CD4-positive, alpha-beta T cell treated with Interferon gamma for 1 hour (primary cell): ENCODE data around the gene SLC5A3.

Experiments
- DNase-seq: peaks from one replicate; pipeline ENCODE4 v3.0.0-alpha.2; 2020

The SLC5A3 gene

DNA sequence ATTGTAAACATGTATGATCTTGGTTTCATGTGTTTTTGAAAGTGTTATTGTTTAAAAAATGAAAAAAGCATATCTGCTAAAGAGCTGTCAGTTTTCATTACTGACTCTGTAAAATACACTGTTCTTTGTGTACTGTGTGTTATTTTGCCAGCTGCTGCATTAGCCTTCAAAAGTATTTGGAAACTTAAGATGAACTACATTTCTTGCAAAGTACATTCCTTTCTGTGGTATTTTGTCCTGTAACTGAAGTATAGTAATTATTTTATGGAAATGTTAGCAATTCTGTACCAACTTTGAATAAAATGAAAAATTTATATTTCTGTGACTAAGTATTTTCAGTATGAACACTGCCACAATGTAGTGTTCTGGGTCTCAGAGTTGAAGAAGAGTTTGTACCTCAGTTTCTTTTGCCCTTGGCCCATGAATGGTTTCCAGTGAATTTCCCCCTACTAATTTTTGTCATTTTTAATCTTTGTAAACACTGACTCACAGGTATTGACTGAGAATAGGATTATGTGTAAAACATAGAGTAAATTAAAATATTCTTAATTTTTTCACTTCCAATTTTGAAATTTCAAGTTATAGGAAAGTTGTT lies 32.7 kb downstream of the SLC5A3 start:
- no peak for DNase-seq

DNA sequence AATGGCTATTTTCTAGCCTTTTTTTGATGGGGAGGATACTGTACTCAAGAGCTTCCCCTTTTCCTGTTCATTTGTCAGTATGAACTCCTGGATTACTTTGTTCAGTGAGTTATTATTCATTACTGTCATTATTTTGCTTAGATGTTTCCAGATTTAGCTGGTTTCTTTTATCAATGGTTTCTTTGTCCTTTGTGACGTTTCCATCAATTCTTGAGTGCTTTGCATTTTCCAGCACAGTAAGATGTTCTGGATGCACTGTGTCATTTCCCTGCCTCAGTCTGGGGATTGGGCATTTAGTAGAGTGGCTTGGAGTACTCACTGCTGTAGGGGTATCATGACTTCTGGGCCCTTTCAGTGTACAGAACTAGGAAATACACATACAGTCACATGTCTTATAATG lies 34.2 kb downstream of the SLC5A3 start:
- no peak for DNase-seq

DNA sequence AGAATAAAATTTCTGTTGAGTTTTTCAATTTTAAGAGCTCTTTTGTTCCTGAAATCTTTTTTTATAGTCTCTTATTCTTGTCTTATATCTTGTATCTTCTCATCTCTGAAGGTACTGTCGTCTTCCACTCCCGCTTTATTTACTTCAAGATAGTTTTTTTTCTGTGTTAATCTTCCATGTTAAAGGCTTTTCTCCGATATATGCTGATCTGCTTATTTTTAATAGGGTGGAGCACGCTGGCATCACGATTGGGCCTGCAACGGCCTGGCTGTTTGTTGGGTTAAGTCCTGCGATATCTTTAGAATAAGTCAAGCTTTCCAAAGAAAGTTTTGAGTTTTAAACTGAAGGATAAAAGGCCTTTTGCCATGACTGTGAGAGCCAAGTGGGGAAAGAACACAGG lies 35.7 kb downstream of the SLC5A3 start:
- DNase-seq, result no peak

DNA sequence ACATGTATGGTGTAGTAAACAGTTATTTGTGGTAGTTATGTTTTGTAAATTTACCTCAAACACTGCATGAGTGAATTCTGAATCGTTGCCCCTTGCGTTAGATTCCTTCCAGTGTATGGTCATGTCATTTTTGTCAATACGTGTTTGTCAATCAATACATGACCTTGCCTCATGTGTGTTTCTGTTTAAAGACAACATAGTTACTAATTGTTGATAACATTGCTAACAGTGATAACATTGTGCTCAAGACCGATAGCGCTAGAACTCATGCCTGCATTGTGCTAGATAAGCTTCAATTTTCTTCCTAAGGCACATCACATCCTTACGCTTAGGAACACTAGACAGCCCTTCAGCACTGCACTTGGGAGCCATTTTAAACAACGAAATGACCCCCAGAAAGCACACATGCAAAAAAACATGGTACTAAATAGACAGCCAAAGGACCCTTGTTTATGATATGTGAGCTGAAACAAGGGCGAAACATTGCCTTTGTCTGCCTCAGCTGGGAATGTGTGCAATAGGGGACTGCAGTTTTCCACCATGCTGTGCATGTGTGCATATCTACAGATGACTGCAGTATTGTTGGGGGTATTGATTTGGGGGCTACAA lies 37.3 kb downstream of the SLC5A3 start:
- no peak for DNase-seq

DNA sequence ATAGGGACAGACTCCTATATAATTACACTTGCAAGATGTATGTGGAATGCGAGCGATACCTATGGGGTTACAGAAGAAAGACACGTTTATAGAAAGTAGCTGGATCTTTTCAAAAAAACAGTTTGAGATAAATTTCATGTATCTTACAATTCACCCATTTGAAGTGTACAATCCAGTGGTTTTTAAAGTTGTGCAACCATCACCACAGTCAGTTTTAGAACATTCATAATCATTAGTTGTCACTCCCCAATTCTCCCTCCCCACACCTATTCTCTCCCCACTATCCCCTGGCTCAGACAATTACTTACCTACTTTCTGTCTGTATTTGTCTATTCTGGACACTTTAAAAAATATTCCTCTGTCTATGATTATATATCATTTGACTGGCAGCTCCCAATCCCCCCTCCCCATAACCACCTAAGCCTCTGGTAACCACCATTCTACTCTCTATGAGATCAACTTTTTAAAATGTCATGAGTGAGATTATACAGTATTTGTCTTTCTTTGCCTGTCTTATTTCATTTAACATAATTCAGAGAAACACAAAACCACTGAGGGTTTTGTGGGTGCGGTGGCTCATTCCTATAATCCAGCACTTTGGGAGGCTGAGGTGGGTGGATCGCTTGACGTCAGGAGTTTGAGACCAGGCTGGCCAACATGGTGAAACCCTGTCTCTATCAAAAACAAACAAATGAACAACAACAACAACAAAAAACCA lies 39.1 kb downstream of the SLC5A3 start:
- DNase-seq, result no peak

- no peak for DNase-seq
Observed at GRCh38 chr21:34113842-34114241, 40.5 kb downstream of the SLC5A3 start.

DNA sequence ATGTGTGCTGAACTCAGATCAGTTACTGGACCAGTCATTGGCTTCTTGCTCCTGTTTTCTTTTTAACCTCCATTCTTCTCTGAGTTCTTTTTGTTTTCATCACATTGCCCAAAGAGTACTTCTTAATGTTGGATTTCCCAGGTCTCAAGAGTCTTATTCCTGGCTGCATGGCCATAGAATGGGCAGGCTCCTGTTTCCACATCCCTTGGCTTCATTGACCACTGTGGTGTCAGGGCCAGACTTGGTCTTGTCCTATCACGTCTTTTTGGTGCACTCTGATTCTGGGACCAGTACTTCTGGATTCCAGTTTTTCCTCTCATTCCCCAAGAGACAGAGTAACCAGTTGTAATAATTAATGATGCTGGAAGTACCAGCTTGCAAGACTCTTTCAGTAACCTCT lies 41.8 kb downstream of the SLC5A3 start:
- no peak for DNase-seq

GRCh38 chr21:34116569-34116968 lies 43.2 kb downstream of the SLC5A3 start:
- no peak for DNase-seq

DNA sequence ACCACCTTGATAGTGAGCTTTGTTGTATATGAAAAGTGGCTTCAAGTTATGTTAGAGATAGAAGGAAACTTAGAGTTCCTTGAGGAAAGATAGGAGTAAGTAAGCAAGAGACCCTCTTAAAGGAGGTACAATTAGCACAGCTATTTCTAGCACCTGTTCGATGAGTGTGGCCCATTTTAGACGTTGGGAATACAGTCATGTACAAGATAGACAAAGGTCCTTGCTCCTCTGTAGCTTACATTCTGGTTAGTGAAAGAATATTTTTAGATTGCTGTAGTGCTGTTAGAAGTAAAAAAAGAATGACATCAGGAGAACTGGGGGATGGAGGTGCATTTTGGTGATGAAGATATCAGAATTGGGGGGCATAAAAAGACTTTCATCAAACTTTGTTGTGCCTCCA lies 47.5 kb downstream of the SLC5A3 start:
- DNase-seq, result no peak

GRCh38 chr21:34122047-34122446 lies 48.7 kb downstream of the SLC5A3 start:
- DNase-seq, result no peak
